H9 (cell line): ENCODE data around the gene PAM. TPM values are rescaled to one million over a fixed set of nuclear protein-coding genes. Genes with fewer than 3 reads are reported as not detected.

ENCODE experiments used
- DNase-seq: peaks from one replicate; pipeline ENCODE4 v3.0.0-alpha.2; 2017
- H2AFZ ChIP-seq: one replicate; pipeline ENCODE4 v1.6.1; 2013; ENCODE audit warnings: mild to moderate bottlenecking, low read length, control low read depth, moderate library complexity
- H2AK5ac ChIP-seq: 2 replicates; pipeline ENCODE4 v1.6.1; 2013; ENCODE audit warnings: low read length, control low read depth, mixed read lengths; ENCODE audit not compliant: insufficient read length
- H2BK120ac ChIP-seq: one replicate; pipeline ENCODE4 v1.6.1; 2013; ENCODE audit warnings: low read depth, mild to moderate bottlenecking, low read length, control low read depth, inconsistent platforms; ENCODE audit not compliant: poor library complexity, severe bottlenecking
- H2BK12ac ChIP-seq: 2 replicates; pipeline ENCODE4 v1.6.1; 2013; ENCODE audit warnings: low read length, control low read depth, mixed read lengths, low read depth; ENCODE audit not compliant: insufficient read length
- H2BK15ac ChIP-seq: 2 replicates; pipeline ENCODE4 v1.6.1; 2013; ENCODE audit warnings: low read depth, low read length, control low read depth
- H2BK20ac ChIP-seq: one replicate; pipeline ENCODE4 v1.6.1; 2013; ENCODE audit warnings: low read depth, mild to moderate bottlenecking, low read length, control low read depth, inconsistent platforms; ENCODE audit not compliant: poor library complexity, severe bottlenecking
- H2BK5ac ChIP-seq: 2 replicates; pipeline ENCODE4 v1.6.1; 2013; ENCODE audit warnings: low read length, control low read depth, mixed read lengths; ENCODE audit not compliant: insufficient read length
- H3K14ac ChIP-seq: 2 replicates; pipeline ENCODE4 v1.6.1; 2013; ENCODE audit warnings: low read length, control low read depth; ENCODE audit not compliant: insufficient read depth
- H3K18ac ChIP-seq: 2 replicates; pipeline ENCODE4 v1.6.1; 2013; ENCODE audit warnings: low read depth, mild to moderate bottlenecking, mixed read lengths, low read length, control low read depth; ENCODE audit not compliant: insufficient read length
- H3K23ac ChIP-seq: 2 replicates; pipeline ENCODE4 v1.6.1; 2013; ENCODE audit warnings: low read length, control low read depth, mixed read lengths, low read depth; ENCODE audit not compliant: insufficient read length
- H3K23me2 ChIP-seq: 2 replicates; pipeline ENCODE4 v1.6.1; 2013; ENCODE audit warnings: low read depth, mild to moderate bottlenecking, mixed read lengths, low read length, control low read depth; ENCODE audit not compliant: insufficient read length, poor library complexity, severe bottlenecking
- H3K27ac ChIP-seq: 2 replicates; pipeline ENCODE4 v1.5.1; 2013; ENCODE audit warnings: low read length, control low read depth, mixed read lengths, low read depth; ENCODE audit not compliant: insufficient read length
- H3K27me3 ChIP-seq: 2 replicates; pipeline ENCODE4 v1.6.1; 2013; ENCODE audit warnings: low read length, control low read depth, inconsistent platforms; ENCODE audit not compliant: insufficient read depth
- H3K4ac ChIP-seq: 2 replicates; pipeline ENCODE4 v1.6.1; 2013; ENCODE audit warnings: low read depth, mild to moderate bottlenecking, control low read depth, inconsistent platforms, low read length, moderate library complexity
- H3K4me1 ChIP-seq: 2 replicates; pipeline ENCODE4 v1.6.1; 2013; ENCODE audit warnings: low read length, control low read depth, inconsistent platforms; ENCODE audit not compliant: insufficient read depth
- H3K4me2 ChIP-seq: 2 replicates; pipeline ENCODE4 v1.6.1; 2013; ENCODE audit warnings: low read length, control low read depth, mixed read lengths; ENCODE audit not compliant: insufficient read length, insufficient read depth
- H3K56ac ChIP-seq: 2 replicates; pipeline ENCODE4 v1.6.1; 2013; ENCODE audit warnings: low read depth, mild to moderate bottlenecking, mixed read lengths, low read length, control low read depth; ENCODE audit not compliant: insufficient read length
- H3K79me1 ChIP-seq: 2 replicates; pipeline ENCODE4 v1.6.1; 2013; ENCODE audit warnings: low read depth, mild to moderate bottlenecking, moderate library complexity, low read length, control low read depth, inconsistent platforms; ENCODE audit not compliant: insufficient read depth, poor library complexity, severe bottlenecking
- H3K79me2 ChIP-seq: 2 replicates; pipeline ENCODE4 v1.6.1; 2013; ENCODE audit warnings: low read length, control low read depth, inconsistent platforms; ENCODE audit not compliant: insufficient read depth
- H3K9ac ChIP-seq: 2 replicates; pipeline ENCODE4 v1.6.1; 2013; ENCODE audit warnings: low read length, control low read depth, mixed read lengths; ENCODE audit not compliant: insufficient read length; ENCODE audit errors: extremely low read depth
- H3K9me3 ChIP-seq: one replicate; pipeline ENCODE4 v1.6.1; 2013; ENCODE audit warnings: low read depth, low read length, inconsistent platforms; ENCODE audit not compliant: control insufficient read depth
- H3T11ph ChIP-seq: one replicate; pipeline ENCODE4 v1.6.1; 2013; ENCODE audit warnings: mild to moderate bottlenecking, low read length, control low read depth, inconsistent platforms
- H4K20me1 ChIP-seq: one replicate; pipeline ENCODE4 v1.6.1; 2013; ENCODE audit not compliant: control insufficient read depth, insufficient read length, insufficient read depth
- H4K5ac ChIP-seq: 2 replicates; pipeline ENCODE4 v1.6.1; 2013; ENCODE audit warnings: low read depth, mild to moderate bottlenecking, mixed read lengths, low read length, control low read depth; ENCODE audit not compliant: insufficient read length
- H4K8ac ChIP-seq: replicated peaks from 2 replicates; pipeline ENCODE4 v1.6.1; 2013; ENCODE audit warnings: low read length, control low read depth, mixed read lengths, low read depth; ENCODE audit not compliant: insufficient read length
- H4K91ac ChIP-seq: 2 replicates; pipeline ENCODE4 v1.6.1; 2013; ENCODE audit warnings: low read depth, mild to moderate bottlenecking, moderate library complexity, mixed read lengths, low read length, control low read depth; ENCODE audit not compliant: insufficient read length
- H3K27ac Mint-ChIP-seq, 3 experiments: 2 replicates in 2 of 3; 3 replicates in 1 of 3; pipeline ENCODE4 v1.8.0; 2020 to 2021; ENCODE audit warnings: mixed read lengths in 3 of 3, mild to moderate bottlenecking in 1 of 3, moderate library complexity in 1 of 3
- H3K27me3 Mint-ChIP-seq: 2 replicates; pipeline ENCODE4 v1.8.0; 2021; ENCODE audit warnings: low read depth, mild to moderate bottlenecking, moderate library complexity, mixed read lengths
- H3K36me3 Mint-ChIP-seq, 3 experiments: 2 replicates in 2 of 3; 3 replicates in 1 of 3; pipeline ENCODE4 v1.8.0; 2020 to 2021; ENCODE audit warnings: low read depth in 3 of 3, mixed read lengths in 3 of 3; ENCODE audit not compliant: insufficient read depth in 1 of 3
- H3K4me1 Mint-ChIP-seq, 2 experiments: 2 replicates each; pipeline ENCODE4 v1.8.0; 2020; ENCODE audit warnings: mixed read lengths in 2 of 2
- H3K4me3 Mint-ChIP-seq, 2 experiments: 2 replicates in 1 of 2; 3 replicates in 1 of 2; pipeline ENCODE4 v1.8.0; 2020 to 2021; ENCODE audit warnings: mild to moderate bottlenecking in 2 of 2, mixed read lengths in 2 of 2, moderate library complexity in 1 of 2
- H3K9me3 Mint-ChIP-seq, 2 experiments: 2 replicates in 1 of 2; 3 replicates in 1 of 2; pipeline ENCODE4 v1.8.0; 2020; ENCODE audit warnings: mild to moderate bottlenecking in 2 of 2, mixed read lengths in 2 of 2, moderate library complexity in 1 of 2
- WGBS: extraction: QIAGEN DNeasy Blood & Tissue Kit; methylation state at CpG from one replicate; pipeline ENCODE4 v1.1.7; 2013; ENCODE audit warnings: missing lambda C conversion rate, low lambda C conversion rate, mixed read lengths; ENCODE audit not compliant: insufficient read length; ENCODE audit errors: extremely low coverage; 5-methylcytosine and 5-hydroxymethylcytosine counted together
- total RNA-seq: library from RNA; stranded (reverse); gene quantifications from 2 replicates; pipeline ENCODE4 v1.2.1, GENCODE V29; 2021
- TF ChIP-seq, protein P1 (sequence below): fragments of 200-600 bp; sonication (generic); conservative IDR thresholded peaks from 3 replicates; pipeline ENCODE4 v1.8.0; 2021; ENCODE audit warnings: antibody characterized with exemption, mild to moderate bottlenecking

The PAM gene
- total RNA-seq, 1 experiment from 2014 or later, result 31.5 TPM

DNA sequence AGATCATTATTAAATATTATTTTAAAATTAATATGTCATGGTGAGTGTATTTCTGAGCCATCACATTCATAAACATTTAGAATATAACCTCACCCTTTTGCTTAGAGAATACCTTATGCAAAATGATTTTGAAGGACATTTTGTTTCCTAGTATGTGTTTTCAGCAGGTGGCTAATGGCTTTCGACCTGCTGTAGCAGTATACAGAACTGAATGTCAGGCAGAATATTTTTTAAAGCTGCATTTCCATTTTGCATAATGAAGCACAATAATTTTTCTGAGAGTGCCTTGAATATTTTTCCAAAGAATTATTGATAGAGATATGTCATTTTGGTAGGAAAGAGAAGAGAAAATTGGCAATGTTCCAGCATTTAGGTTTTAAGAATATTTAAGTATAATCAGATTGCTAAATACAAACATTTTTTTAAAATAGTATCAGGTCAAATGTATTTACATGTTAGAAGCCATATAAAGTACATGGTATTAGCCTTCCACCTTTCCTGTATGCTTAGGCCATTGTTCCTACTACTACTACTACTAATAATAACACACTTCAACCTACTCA is 42.3 kb downstream of the PAM start:
- Histone ChIP-seq H3K23ac (no peak overlapping the region), H2BK12ac (no peak overlapping the region), H2BK5ac (no peak overlapping the region), H2AK5ac (no peak overlapping the region), H3K79me1 (no peaks in the 10 kb centered on the region), H3K79me2 (no peaks in the 10 kb centered on the region), H4K8ac (no peak overlapping the region), H3K27ac (no peak overlapping the region), H2BK120ac (no peak overlapping the region), H3T11ph (no peak overlapping the region), H4K20me1 (no peaks in the 10 kb centered on the region), H3K56ac (no peak overlapping the region), H4K5ac (no peak overlapping the region), H3K9me3 (no peaks in the 10 kb centered on the region), H2AFZ (no peak overlapping the region), H3K4me1 (peaks cover 1% of the 10 kb centered on the region; the same call in 1 of the 2 replicates), H3K27me3 (no peaks in the 10 kb centered on the region), H4K91ac (no peak overlapping the region), H3K4me2 (no peak overlapping the region), H3K4ac (no peak overlapping the region), H2BK20ac (no peak overlapping the region), H3K14ac (no peak overlapping the region), H3K9ac (no peak overlapping the region), H3K23me2 (no peaks in the 10 kb centered on the region), H2BK15ac (no peak overlapping the region), H3K18ac (no peak overlapping the region)
- Mint-ChIP-seq H3K4me3 (no peak overlapping the region), H3K36me3 (peaks cover 0 to 3% (median 0%) of the 10 kb centered on the region in 3 experiments; a peak in 2 of 7 replicates), H3K27me3 (no peaks in the 10 kb centered on the region), H3K9me3 (no peaks in the 10 kb centered on the region), H3K4me1 (peaks cover 56 to 74% of the 10 kb centered on the region in 2 experiments), H3K27ac (no peak overlapping the region)
- DNase-seq, result no peak
- TF ChIP-seq, protein P1, sequence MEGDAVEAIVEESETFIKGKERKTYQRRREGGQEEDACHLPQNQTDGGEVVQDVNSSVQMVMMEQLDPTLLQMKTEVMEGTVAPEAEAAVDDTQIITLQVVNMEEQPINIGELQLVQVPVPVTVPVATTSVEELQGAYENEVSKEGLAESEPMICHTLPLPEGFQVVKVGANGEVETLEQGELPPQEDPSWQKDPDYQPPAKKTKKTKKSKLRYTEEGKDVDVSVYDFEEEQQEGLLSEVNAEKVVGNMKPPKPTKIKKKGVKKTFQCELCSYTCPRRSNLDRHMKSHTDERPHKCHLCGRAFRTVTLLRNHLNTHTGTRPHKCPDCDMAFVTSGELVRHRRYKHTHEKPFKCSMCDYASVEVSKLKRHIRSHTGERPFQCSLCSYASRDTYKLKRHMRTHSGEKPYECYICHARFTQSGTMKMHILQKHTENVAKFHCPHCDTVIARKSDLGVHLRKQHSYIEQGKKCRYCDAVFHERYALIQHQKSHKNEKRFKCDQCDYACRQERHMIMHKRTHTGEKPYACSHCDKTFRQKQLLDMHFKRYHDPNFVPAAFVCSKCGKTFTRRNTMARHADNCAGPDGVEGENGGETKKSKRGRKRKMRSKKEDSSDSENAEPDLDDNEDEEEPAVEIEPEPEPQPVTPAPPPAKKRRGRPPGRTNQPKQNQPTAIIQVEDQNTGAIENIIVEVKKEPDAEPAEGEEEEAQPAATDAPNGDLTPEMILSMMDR, result no peak
- WGBS, result no CpG with 5 or more reads among the region's 1 CpG
